Measurements from ENCODE around the gene TTC21A. TPM values are rescaled to one million over a fixed set of nuclear protein-coding genes. Genes with fewer than 3 reads are reported as not detected.

Gene TTC21A
- total RNA-seq, 1 donor from 2014 or later, result 6.2 TPM

DNA sequence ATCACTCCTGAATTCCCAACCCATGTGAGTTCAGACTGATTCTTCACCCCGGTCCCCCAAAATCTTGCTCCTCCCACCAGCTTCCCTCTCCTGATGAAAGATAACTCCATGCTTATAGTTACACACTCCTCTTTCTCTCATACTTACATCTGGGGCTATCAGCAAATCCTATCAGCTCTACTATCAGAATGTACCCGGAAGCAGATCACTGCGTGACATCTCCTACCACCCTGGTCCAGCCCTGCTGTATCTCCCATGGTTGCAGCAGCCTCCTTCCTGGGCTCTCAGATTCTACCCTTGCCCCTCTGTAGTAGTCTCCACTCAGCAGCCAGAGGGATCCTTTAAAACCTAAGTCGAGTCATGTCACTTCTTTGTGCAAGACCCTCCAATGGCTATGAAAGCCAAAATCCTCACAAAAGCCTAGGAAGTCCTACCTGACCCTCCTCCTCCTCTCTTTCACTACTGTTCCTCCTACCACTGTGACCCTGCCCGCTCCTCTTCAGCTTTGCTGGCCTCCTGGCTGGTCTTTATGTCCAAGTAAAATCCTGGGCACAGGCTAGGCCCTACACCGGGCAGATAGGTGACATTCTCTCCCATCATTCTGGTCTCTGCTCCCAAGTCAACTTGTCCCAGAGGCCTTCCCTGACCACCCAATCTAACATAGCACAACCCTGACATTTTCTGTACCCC is 68.7 kb downstream of the TTC21A start:
- H3K4me3 Mint-ChIP-seq (ENCODE audit: unreplicated experiment), result no peak overlapping the region
- no peak for DNase-seq (ENCODE audit: low spot score)
- H3K4me1 Mint-ChIP-seq (ENCODE audit: low read depth), result peaks cover 26% of the 10 kb centered on the region
- no peaks in the 10 kb centered on the region for H3K27me3 Mint-ChIP-seq (ENCODE audit: low read depth)
- no peaks in the 10 kb centered on the region for H3K36me3 Mint-ChIP-seq (ENCODE audit: low read depth)
- H3K9me3 Mint-ChIP-seq (ENCODE audit: low read depth), result no peaks in the 10 kb centered on the region
- peak overlapping the region; percentile 19 for H3K27ac Mint-ChIP-seq (ENCODE audit: unreplicated experiment)
- TF ChIP-seq, protein P1, sequence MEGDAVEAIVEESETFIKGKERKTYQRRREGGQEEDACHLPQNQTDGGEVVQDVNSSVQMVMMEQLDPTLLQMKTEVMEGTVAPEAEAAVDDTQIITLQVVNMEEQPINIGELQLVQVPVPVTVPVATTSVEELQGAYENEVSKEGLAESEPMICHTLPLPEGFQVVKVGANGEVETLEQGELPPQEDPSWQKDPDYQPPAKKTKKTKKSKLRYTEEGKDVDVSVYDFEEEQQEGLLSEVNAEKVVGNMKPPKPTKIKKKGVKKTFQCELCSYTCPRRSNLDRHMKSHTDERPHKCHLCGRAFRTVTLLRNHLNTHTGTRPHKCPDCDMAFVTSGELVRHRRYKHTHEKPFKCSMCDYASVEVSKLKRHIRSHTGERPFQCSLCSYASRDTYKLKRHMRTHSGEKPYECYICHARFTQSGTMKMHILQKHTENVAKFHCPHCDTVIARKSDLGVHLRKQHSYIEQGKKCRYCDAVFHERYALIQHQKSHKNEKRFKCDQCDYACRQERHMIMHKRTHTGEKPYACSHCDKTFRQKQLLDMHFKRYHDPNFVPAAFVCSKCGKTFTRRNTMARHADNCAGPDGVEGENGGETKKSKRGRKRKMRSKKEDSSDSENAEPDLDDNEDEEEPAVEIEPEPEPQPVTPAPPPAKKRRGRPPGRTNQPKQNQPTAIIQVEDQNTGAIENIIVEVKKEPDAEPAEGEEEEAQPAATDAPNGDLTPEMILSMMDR (IDR thresholded peaks at IDR 0.05), result no peak

DNA sequence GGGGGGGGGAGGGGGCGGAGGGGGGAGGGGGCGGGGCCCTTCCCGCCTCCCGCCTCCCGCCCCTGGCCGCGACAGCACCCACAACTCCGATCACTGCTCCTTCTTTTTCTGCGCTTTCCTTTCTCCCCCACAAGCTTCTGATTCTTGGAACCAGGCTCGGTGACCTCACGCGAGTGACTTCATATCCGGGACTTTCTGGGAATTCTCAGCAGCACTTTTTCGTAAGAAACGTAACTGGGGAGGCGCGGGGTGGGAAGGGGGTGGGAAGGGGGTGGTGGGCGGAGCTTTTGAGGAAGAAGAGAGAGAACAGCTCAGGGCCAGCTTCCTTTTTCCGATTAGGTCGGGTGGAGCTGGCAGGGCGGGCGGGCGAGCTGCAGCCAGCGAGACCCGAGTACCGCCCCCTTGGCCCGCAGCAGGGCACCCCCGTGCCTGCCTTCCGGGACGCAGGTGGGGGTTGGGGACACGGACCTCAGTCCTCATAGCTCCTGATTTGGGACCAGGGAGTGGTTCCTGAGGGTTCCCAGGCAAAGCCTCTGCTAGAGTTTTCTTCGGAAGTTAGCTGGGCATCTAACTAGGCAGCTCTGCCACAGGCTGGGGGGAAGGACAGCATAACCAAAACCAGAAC is 70.3 kb downstream of the TTC21A start:
- TF ChIP-seq, protein P1 (IDR thresholded peaks at IDR 0.05), result no peak
- H3K27me3 Mint-ChIP-seq (ENCODE audit: low read depth), result no peaks in the 10 kb centered on the region
- H3K4me3 Mint-ChIP-seq (ENCODE audit: unreplicated experiment), result peak overlapping the region; percentile 64
- H3K4me1 Mint-ChIP-seq (ENCODE audit: low read depth), result peaks cover 28% of the 10 kb centered on the region
- H3K9me3 Mint-ChIP-seq (ENCODE audit: low read depth), result no peaks in the 10 kb centered on the region
- H3K27ac Mint-ChIP-seq (ENCODE audit: unreplicated experiment), result peak overlapping the region; percentile 96
- H3K36me3 Mint-ChIP-seq (ENCODE audit: low read depth), result no peaks in the 10 kb centered on the region
- DNase-seq (ENCODE audit: low spot score), result no peak

- H3K9me3 Mint-ChIP-seq (ENCODE audit: low read depth), result no peaks in the 10 kb centered on the region
- H3K27me3 Mint-ChIP-seq (ENCODE audit: low read depth), result no peaks in the 10 kb centered on the region
- H3K27ac Mint-ChIP-seq (ENCODE audit: unreplicated experiment), result peak overlapping the region; percentile 78
- no peak for DNase-seq (ENCODE audit: low spot score)
- H3K4me1 Mint-ChIP-seq (ENCODE audit: low read depth), result peaks cover 28% of the 10 kb centered on the region
- TF ChIP-seq, protein P1 (IDR thresholded peaks at IDR 0.05), result no peak
- peak overlapping the region; percentile 64 for H3K4me3 Mint-ChIP-seq (ENCODE audit: unreplicated experiment)
- no peaks in the 10 kb centered on the region for H3K36me3 Mint-ChIP-seq (ENCODE audit: low read depth)
These were observed 71.1 kb downstream of the TTC21A start for GRCh38 chr3:39178553-39178952.

DNA sequence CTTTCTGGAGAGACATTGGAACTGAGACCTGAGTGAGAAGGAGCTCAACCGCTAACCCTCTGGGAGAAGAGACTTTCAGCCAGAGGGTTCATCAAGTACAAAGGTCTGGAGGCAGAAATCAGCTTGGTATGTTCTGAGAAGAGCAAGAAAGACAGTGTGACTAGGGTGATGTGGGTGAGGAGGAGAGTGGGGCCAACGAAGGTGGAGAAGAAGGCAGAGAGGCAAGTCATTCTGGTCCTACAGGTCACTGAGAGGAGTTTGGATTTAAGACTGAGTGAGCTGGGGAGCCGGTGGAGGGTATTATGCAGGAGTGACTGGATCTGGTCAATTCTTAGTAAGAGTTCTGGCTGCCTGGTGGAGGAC is 72.7 kb downstream of the TTC21A start:
- Mint-ChIP-seq H3K27me3 (ENCODE audit: low read depth) (no peaks in the 10 kb centered on the region), H3K9me3 (ENCODE audit: low read depth) (no peaks in the 10 kb centered on the region), H3K27ac (ENCODE audit: unreplicated experiment) (peak overlapping the region; percentile 72), H3K4me3 (ENCODE audit: unreplicated experiment) (peak overlapping the region; percentile 71), H3K36me3 (ENCODE audit: low read depth) (no peaks in the 10 kb centered on the region), H3K4me1 (ENCODE audit: low read depth) (peaks cover 28% of the 10 kb centered on the region)
- TF ChIP-seq, protein P1 (IDR thresholded peaks at IDR 0.05), result no peak
- no peak for DNase-seq (ENCODE audit: low spot score)

DNA sequence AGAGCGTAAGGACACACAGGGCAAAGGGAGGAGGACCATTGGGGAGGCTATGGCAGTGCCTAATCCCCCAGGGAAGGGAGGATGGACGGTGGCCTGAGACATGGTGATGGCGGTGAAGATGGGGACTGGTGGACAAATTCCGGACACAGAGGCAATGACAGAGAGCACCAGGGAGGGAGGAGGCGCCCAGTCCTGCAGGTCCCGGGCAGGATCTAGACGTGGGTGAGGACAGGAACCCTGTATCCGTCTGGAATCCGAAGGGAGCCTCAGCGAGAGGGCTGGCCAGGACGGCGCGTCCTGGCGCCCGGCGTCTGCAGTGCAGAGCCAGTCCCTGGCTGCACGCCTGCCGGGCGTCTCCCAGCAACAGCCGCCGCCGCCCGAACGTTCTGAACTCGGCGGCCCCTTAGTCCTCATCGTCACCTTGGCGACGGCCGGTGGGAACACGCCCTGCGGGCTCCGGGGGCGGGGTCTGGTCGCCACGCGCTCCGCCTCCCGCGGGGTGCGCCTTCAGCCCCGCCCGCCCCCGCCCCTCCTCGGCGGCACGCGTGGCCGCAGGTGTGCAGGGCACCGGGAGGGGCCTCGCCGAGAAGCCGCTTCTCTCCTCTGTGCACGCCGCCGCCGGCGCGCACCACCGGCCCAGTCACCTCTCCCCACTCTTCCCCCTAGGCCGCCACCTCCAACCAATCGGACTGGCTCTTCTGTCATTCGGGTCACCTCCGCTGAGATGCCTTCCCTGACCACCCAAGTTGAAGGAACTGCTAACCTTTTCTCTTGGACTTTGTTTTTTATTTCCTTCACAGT is 73.3 kb downstream of the TTC21A start:
- no peak for DNase-seq (ENCODE audit: low spot score)
- Mint-ChIP-seq H3K4me1 (ENCODE audit: low read depth) (peaks cover 28% of the 10 kb centered on the region), H3K9me3 (ENCODE audit: low read depth) (no peaks in the 10 kb centered on the region), H3K27ac (ENCODE audit: unreplicated experiment) (peak overlapping the region; percentile 72), H3K4me3 (ENCODE audit: unreplicated experiment) (peak overlapping the region; percentile 71), H3K27me3 (ENCODE audit: low read depth) (no peaks in the 10 kb centered on the region), H3K36me3 (ENCODE audit: low read depth) (no peaks in the 10 kb centered on the region)
- TF ChIP-seq, protein P1 (IDR thresholded peaks at IDR 0.05), result peak; percentile 53
